ENCODE results near the gene SYTL2.
"Not testable (repeated sequence)": the region's sequence is repeated elsewhere in the genome, so short reads cannot be mapped to it uniquely, and the experiment has no call there.

GRCh38 chr11:85670949-85671663, 139.8 kb downstream of the SYTL2 start:
- TF ChIP-seq CTCF (IDR thresholded peaks at IDR 0.05; ENCODE audit: low read length); EZH2 (IDR thresholded peaks at IDR 0.05; ENCODE audit: borderline replicate concordance, low read length): not testable (repeated sequence)

Measured in OCI-LY1 (cell line).